ENCODE measurements around the gene DENND2C. TPM values are rescaled to one million over a fixed set of nuclear protein-coding genes. Genes with fewer than 3 reads are reported as not detected.
"Not testable (repeated sequence)": the region's sequence is repeated elsewhere in the genome, so short reads cannot be mapped to it uniquely, and the experiment has no call there.

DENND2C gene
- total RNA-seq, 1 experiment from 2014 or later: 2.0 TPM

- no peak for DNase-seq (ENCODE audit: low read depth)
Measured at GRCh38 chr1:114595602-114596001, 74.2 kb downstream of the DENND2C start.

GRCh38 chr1:114594046-114594445, 75.8 kb downstream of the DENND2C start:
- no peak for DNase-seq (ENCODE audit: low read depth)

GRCh38 chr1:114589122-114589521, 80.7 kb downstream of the DENND2C start:
- DNase-seq (ENCODE audit: low read depth): no peak

GRCh38 chr1:114588196-114588689, 81.6 kb downstream of the DENND2C start:
- no peak for DNase-seq (ENCODE audit: low read depth)

GRCh38 chr1:114587203-114587991, 82.5 kb downstream of the DENND2C start:
- DNase-seq (ENCODE audit: low read depth): no peak

- no peak for DNase-seq (ENCODE audit: low read depth)
Measured at GRCh38 chr1:114586513-114587047, 83.3 kb downstream of the DENND2C start.

- DNase-seq (ENCODE audit: low read depth): no peak
Measured at GRCh38 chr1:114585231-114585630, 84.6 kb downstream of the DENND2C start.

- peak; percentile 99 for DNase-seq (ENCODE audit: low read depth)
Measured at GRCh38 chr1:114581335-114582287, 88.2 kb downstream of the DENND2C start, which contains the start of gene BCAS2. Gene BCAS2 (minus strand): TSS chr1:114581615. CDS start chr1:114581591, 24 bp downstream.

GRCh38 chr1:114574365-114574764, 95.5 kb downstream of the DENND2C start:
- DNase-seq (ENCODE audit: low read depth): no peak

- DNase-seq (ENCODE audit: low read depth): no peak
Measured at GRCh38 chr1:114564141-114564540, 105.7 kb downstream of the DENND2C start.

- DNase-seq (ENCODE audit: low read depth): not testable (repeated sequence)
Measured at GRCh38 chr1:114562978-114563510, 106.8 kb downstream of the DENND2C start.

GRCh38 chr1:114561333-114561732, 108.5 kb downstream of the DENND2C start:
- DNase-seq (ENCODE audit: low read depth): no peak

- DNase-seq (ENCODE audit: low read depth): no peak
Measured at GRCh38 chr1:114559356-114559755, 110.5 kb downstream of the DENND2C start.

GRCh38 chr1:114558544-114558943, 111.3 kb downstream of the DENND2C start:
- DNase-seq (ENCODE audit: low read depth): no peak

GRCh38 chr1:114554577-114554976, 115.3 kb downstream of the DENND2C start:
- no peak for DNase-seq (ENCODE audit: low read depth)

- no peak for DNase-seq (ENCODE audit: low read depth)
Measured at GRCh38 chr1:114552106-114552639, 117.7 kb downstream of the DENND2C start.

GRCh38 chr1:114551400-114551799, 118.4 kb downstream of the DENND2C start:
- DNase-seq (ENCODE audit: low read depth): no peak

- no peak for DNase-seq (ENCODE audit: low read depth)
Measured at GRCh38 chr1:114550336-114550735, 119.5 kb downstream of the DENND2C start.

- no peak for DNase-seq (ENCODE audit: low read depth)
Measured at GRCh38 chr1:114549137-114549536, 120.7 kb downstream of the DENND2C start.

- DNase-seq (ENCODE audit: low read depth): no peak
Measured at GRCh38 chr1:114547076-114547475, 122.8 kb downstream of the DENND2C start.

- DNase-seq (ENCODE audit: low read depth): no peak
Measured at GRCh38 chr1:114545796-114546195, 124.1 kb downstream of the DENND2C start.

All from Daoy (cell line).